ENCODE measurements around the gene PLAAT3. TPM values are rescaled to one million over a fixed set of nuclear protein-coding genes. Genes with fewer than 3 reads are reported as not detected.
"Not testable (repeated sequence)": the region's sequence is repeated elsewhere in the genome, so short reads cannot be mapped to it uniquely, and the experiment has no call there.

The PLAAT3 gene
- polyA plus RNA-seq, 1 of the 3 experiments (the other 2 are of a cell fraction) = 44.0 TPM

DNA sequence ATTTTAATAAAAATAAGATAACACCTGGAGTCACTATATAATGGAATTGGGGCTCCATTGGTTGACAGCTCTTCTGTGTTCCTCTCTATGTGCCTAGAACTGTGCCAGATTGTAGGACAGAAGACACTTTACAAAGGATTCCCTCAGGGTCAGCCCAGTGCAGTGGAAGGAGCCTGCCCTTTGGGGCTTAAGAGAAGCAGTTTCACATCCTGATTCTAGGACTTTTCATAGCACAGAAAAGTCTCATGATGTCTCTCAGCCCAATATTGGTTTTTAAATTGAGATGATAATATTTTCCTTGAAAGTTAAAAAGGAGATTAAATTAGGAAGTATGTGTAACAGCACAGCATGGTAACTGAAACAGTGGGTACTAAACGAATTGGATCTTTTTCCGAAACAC, 70.5 kb downstream of the PLAAT3 start:
- TF ChIP-seq GABPA (IDR thresholded peaks at IDR 0.05; ENCODE audit: low read depth) = no peak
- no peak for TF ChIP-seq USF1 (IDR thresholded peaks at IDR 0.05; ENCODE audit: borderline replicate concordance, low read depth)
- TF ChIP-seq MXI1 (IDR thresholded peaks at IDR 0.05; ENCODE audit: low read depth, low read length) = no peak
- no peak for TF ChIP-seq POLR2AphosphoS5 (IDR thresholded peaks at IDR 0.05; ENCODE audit: low read depth, low read length)
- POLR2A ChIA-PET = no interaction called here
- Histone ChIP-seq H3K27me3 (ENCODE audit: insufficient read depth) (no peaks in the 10 kb centered on the region; the same call in 1 of the 2 replicates), H3K9ac (no peak overlapping the region), H3K4me3 (ENCODE audit: low read depth in 2 of 2, low read length in 1 of 2) (no peak overlapping the region), H3K4me2 (no peak overlapping the region), H3K9me2 (no peaks in the 10 kb centered on the region), H3K4me1 (ENCODE audit: control insufficient read depth in 1 of 2, insufficient read depth in 2 of 2, low read depth in 1 of 2, low read length in 1 of 2) (no peaks in the 10 kb centered on the region), H3K36me3 (replicated peaks in 1 of 2; ENCODE audit: control insufficient read depth in 1 of 2, insufficient read depth in 2 of 2, low read length in 1 of 2) (no peaks in the 10 kb centered on the region), H3K27ac (ENCODE audit: low read depth in 2 of 2, low read length in 1 of 2) (no peak overlapping the region), H4K20me1 (ENCODE audit: insufficient read depth) (no peaks in the 10 kb centered on the region), H3K9me3 (no peaks in the 10 kb centered on the region), H2AFZ (ENCODE audit: low read depth) (no peak overlapping the region), H3F3A (replicated peaks; ENCODE audit: insufficient read depth) (no peaks in the 10 kb centered on the region), H3K79me2 (ENCODE audit: insufficient read depth) (no peaks in the 10 kb centered on the region)
- no peak for DNase-seq
- 45% methylated on average over 2 of the region's 2 CpGs for WGBS (ENCODE audit: low lambda C conversion rate)
- CTCF ChIA-PET = interaction anchor here (0.8 kb wide), 1 partner anchor 95 kb away, joined by 3 read pairs; no protein-coding TSS in a partner anchor

- POLR2A ChIA-PET; H3K27ac ChIP-seq (ENCODE audit: low read depth in 2 of 2, low read length in 1 of 2): not testable (repeated sequence)
Measured at GRCh38 chr11:63542506-63542905, 71.7 kb downstream of the PLAAT3 start.

DNA sequence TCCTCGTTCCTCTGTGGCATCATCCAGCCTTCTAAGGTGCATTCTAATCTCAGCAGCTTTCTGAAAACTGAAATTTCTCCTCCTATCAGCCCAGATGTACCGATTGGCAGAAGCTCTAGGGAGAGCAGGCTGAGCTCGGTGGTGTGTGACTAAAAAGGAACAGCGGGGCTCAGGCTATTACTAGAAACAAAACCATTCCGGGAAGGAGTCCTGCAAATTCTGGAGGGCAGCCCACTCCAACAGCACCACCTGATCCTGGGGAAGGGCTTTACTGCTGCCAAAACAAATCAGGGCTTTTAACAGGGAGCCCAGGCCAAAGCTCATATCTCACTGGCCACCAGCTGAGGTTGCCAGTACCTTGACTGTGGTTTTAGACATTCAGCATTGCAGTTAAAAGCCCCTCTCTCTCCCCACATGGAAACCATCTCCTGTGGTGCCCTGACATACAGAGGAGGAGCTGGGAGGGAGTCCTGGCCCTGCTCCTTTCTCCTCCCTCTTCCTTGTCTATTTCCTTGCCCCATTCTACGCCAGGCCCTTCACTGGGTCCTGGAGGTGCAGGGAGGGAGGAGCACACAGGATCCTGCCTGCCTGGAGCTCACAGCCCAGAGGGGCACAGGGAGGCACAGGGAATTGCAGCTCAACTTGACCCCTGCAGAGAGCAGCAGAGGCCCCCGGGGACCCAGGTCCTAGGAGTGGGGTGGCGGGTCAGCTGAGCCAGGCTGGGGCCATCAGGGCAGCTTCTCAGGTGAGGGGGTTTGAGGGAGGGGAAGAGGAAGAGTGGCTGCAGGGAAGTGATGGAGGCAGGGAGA, 76.7 kb downstream of the PLAAT3 start:
- no peaks in the 10 kb centered on the region for H3F3A ChIP-seq (replicated peaks; ENCODE audit: insufficient read depth)
- H3K9me3 ChIP-seq = no peaks in the 10 kb centered on the region
- no peaks in the 10 kb centered on the region for H3K27me3 ChIP-seq (ENCODE audit: insufficient read depth)
- peak overlapping the region in 1 of 2 experiments; percentile 12; a peak in 1 of 4 replicates for H3K27ac ChIP-seq (ENCODE audit: low read depth in 2 of 2, low read length in 1 of 2)
- peak overlapping the region; percentile 58 for H3K4me2 ChIP-seq
- H3K79me2 ChIP-seq (ENCODE audit: insufficient read depth) = no peaks in the 10 kb centered on the region
- no peak for DNase-seq
- TF ChIP-seq JUND (IDR thresholded peaks at IDR 0.05) (no peak), CHD2 (IDR thresholded peaks at IDR 0.05; ENCODE audit: low read length, partially characterized antibody) (no peak), GABPA (IDR thresholded peaks at IDR 0.05; ENCODE audit: low read depth) (no peak), YY1 (IDR thresholded peaks at IDR 0.05; ENCODE audit: low read depth) (no peak), ZBTB33 (IDR thresholded peaks at IDR 0.05; ENCODE audit: borderline replicate concordance, low read depth) (no peak), FOSL2 (IDR thresholded peaks at IDR 0.05; ENCODE audit: borderline replicate concordance, low read depth) (no peak), RAD21 (IDR thresholded peaks at IDR 0.05; ENCODE audit: low read length) (no peak), RCOR1 (IDR thresholded peaks at IDR 0.05; ENCODE audit: low read length) (no peak), MEF2A (IDR thresholded peaks at IDR 0.05; ENCODE audit: borderline replicate concordance, low read depth) (no peak), TCF12 (IDR thresholded peaks at IDR 0.05) (no peak), RFX5 (IDR thresholded peaks at IDR 0.05; ENCODE audit: low read length) (no peak), TEAD4 (IDR thresholded peaks at IDR 0.05; ENCODE audit: borderline replicate concordance, insufficient read depth) (no peak)
- H4K20me1 ChIP-seq (ENCODE audit: insufficient read depth) = no peaks in the 10 kb centered on the region
- H3K4me3 ChIP-seq (ENCODE audit: low read depth in 2 of 2, low read length in 1 of 2) = no peak overlapping the region
- peaks cover 0 to 16% of the 10 kb centered on the region in 2 experiments; a peak in 1 of 4 replicates for H3K4me1 ChIP-seq (ENCODE audit: control insufficient read depth in 1 of 2, insufficient read depth in 2 of 2, low read depth in 1 of 2, low read length in 1 of 2)
- no peaks in the 10 kb centered on the region for H3K9me2 ChIP-seq
- ChIA-PET CTCF (interaction anchor here (0.7 to 1.5 kb wide), 5 partner anchors 14 to 98 kb away, joined by 3 to 6 read pairs (median 3); no protein-coding TSS in a partner anchor), POLR2A (no interaction called here)
- WGBS (ENCODE audit: low lambda C conversion rate) = 54% methylated on average over 7 of the region's 8 CpGs
- H3K36me3 ChIP-seq (replicated peaks in 1 of 2; ENCODE audit: control insufficient read depth in 1 of 2, insufficient read depth in 2 of 2, low read length in 1 of 2) = no peaks in the 10 kb centered on the region
- no peak overlapping the region for H3K9ac ChIP-seq
- H2AFZ ChIP-seq (ENCODE audit: low read depth) = peak overlapping the region; percentile 39; the same call in 1 of the 2 replicates

More at GRCh38 chr11:63542506-63542905, 71.7 kb downstream of the PLAAT3 start:
- H3K9me3 ChIP-seq; H3K4me2 ChIP-seq; H3K27me3 ChIP-seq (ENCODE audit: insufficient read depth); H3K4me3 ChIP-seq (ENCODE audit: low read depth in 2 of 2, low read length in 1 of 2); H3K79me2 ChIP-seq (ENCODE audit: insufficient read depth); DNase-seq; CTCF ChIA-PET; H3K4me1 ChIP-seq (ENCODE audit: control insufficient read depth in 1 of 2, insufficient read depth in 2 of 2, low read depth in 1 of 2, low read length in 1 of 2); H3F3A ChIP-seq (replicated peaks; ENCODE audit: insufficient read depth); H3K9ac ChIP-seq; H2AFZ ChIP-seq (ENCODE audit: low read depth); H3K9me2 ChIP-seq; H3K36me3 ChIP-seq (replicated peaks in 1 of 2; ENCODE audit: control insufficient read depth in 1 of 2, insufficient read depth in 2 of 2, low read length in 1 of 2); H4K20me1 ChIP-seq (ENCODE audit: insufficient read depth): not testable (repeated sequence)
- 36% methylated on average over 2 of the region's 2 CpGs for WGBS (ENCODE audit: low lambda C conversion rate)
